Neural cell (in vitro differentiated cells): ENCODE results near the gene ANKS1A. TPM values are rescaled to one million over a fixed set of nuclear protein-coding genes. Genes with fewer than 3 reads are reported as not detected.
"Not testable (repeated sequence)": the region's sequence is repeated elsewhere in the genome, so short reads cannot be mapped to it uniquely, and the experiment has no call there.

ENCODE experiments used
- H2AFZ ChIP-seq: fragments of 200-600, 300-800 bp; sonication (generic), shearing (Covaris generic); 2 replicates; pipeline ENCODE4 v1.6.0; 2014; ENCODE audit warnings: low read depth, mild to moderate bottlenecking, antibody characterized with exemption, low read length, moderate library complexity
- H3F3A ChIP-seq: fragments of 200-600 bp; shearing (Covaris generic); 2 replicates; pipeline ENCODE4 v1.6.1; 2016; ENCODE audit warnings: mild to moderate bottlenecking, moderate library complexity, mixed read lengths, antibody characterized with exemption, low read length; ENCODE audit not compliant: insufficient read depth, poor library complexity, severe bottlenecking
- H3K27ac ChIP-seq: fragments of 200-600, 300-800 bp; sonication (generic), shearing (Covaris generic); 2 replicates; pipeline ENCODE4 v1.5.1; 2014; ENCODE audit warnings: mild to moderate bottlenecking, low read length, moderate library complexity
- H3K27me3 ChIP-seq: fragments of 300-800, 200-600 bp; sonication (generic), shearing (Covaris generic); 2 replicates; pipeline ENCODE4 v1.6.0; 2014; ENCODE audit warnings: mild to moderate bottlenecking, low read depth, low read length, moderate library complexity; ENCODE audit not compliant: insufficient read depth
- H3K36me3 ChIP-seq: fragments of 300-800, 200-600 bp; sonication (generic), shearing (Covaris generic); 2 replicates; pipeline ENCODE4 v1.5.1; 2014; ENCODE audit warnings: mild to moderate bottlenecking, antibody characterized with exemption, low read length, moderate library complexity; ENCODE audit not compliant: insufficient read depth
- H3K4me2 ChIP-seq: fragments of 300-800, 200-600 bp; sonication (generic), shearing (Covaris generic); 2 replicates; pipeline ENCODE4 v1.6.0; 2014; ENCODE audit warnings: mild to moderate bottlenecking, low read length
- H3K4me3 ChIP-seq: fragments of 300-800, 200-600 bp; sonication (generic), shearing (Covaris generic); 2 replicates; pipeline ENCODE4 v1.5.1; 2014; ENCODE audit warnings: mild to moderate bottlenecking, low read length, moderate library complexity
- H3K79me2 ChIP-seq: fragments of 200-600 bp; shearing (Covaris generic); replicated peaks from 2 replicates; pipeline ENCODE4 v1.6.0; 2014; ENCODE audit warnings: mild to moderate bottlenecking, low read length, moderate library complexity; ENCODE audit not compliant: insufficient read depth
- H3K9ac ChIP-seq: fragments of 300-800, 200-600 bp; sonication (generic), shearing (Covaris generic); 2 replicates; pipeline ENCODE4 v1.6.1; 2016; ENCODE audit warnings: mild to moderate bottlenecking, low read length, mixed read lengths
- H3K9me2 ChIP-seq: fragments of 200-600 bp; shearing (Covaris generic); 2 replicates; pipeline ENCODE4 v1.6.1; 2016; ENCODE audit warnings: mild to moderate bottlenecking, low read length, mixed read lengths; ENCODE audit not compliant: insufficient read depth
- H3K9me3 ChIP-seq: fragments of 200-600, 300-800 bp; sonication (generic), shearing (Covaris generic); 2 replicates; pipeline ENCODE4 v1.6.1; 2016; ENCODE audit warnings: mild to moderate bottlenecking, mixed run types, low read length, moderate library complexity, mixed read lengths
- H4K20me1 ChIP-seq: fragments of 200-600 bp; shearing (Covaris generic); 2 replicates; pipeline ENCODE4 v1.6.1; 2016; ENCODE audit warnings: mild to moderate bottlenecking, mixed run types; ENCODE audit not compliant: insufficient read depth
- CTCF ChIP-seq: fragments of 450-650 bp; IDR thresholded peaks from 2 replicates; pipeline ENCODE4 v1.5.1; 2014; ENCODE audit warnings: antibody characterized with exemption, mild to moderate bottlenecking, moderate library complexity; ENCODE audit not compliant: poor library complexity, severe bottlenecking
- EP300 ChIP-seq: fragments of 450-650 bp; conservative IDR thresholded peaks from 2 replicates; pipeline ENCODE4 v1.6.1; 2014; ENCODE audit warnings: antibody characterized with exemption, mild to moderate bottlenecking, moderate library complexity; ENCODE audit not compliant: poor library complexity, severe bottlenecking
- EZH2 ChIP-seq: fragments of 200-600, 300-800 bp; shearing (Covaris generic), sonication (generic); IDR thresholded peaks from 2 replicates; pipeline ENCODE4 v1.6.1; 2014; ENCODE audit warnings: antibody characterized with exemption, low read length, borderline replicate concordance, mild to moderate bottlenecking; ENCODE audit not compliant: insufficient read depth, poor library complexity, severe bottlenecking
- MXI1 ChIP-seq: fragments of 450-650 bp; conservative IDR thresholded peaks from 2 replicates; pipeline ENCODE4 v1.6.1; 2014; ENCODE audit warnings: antibody characterized with exemption, mild to moderate bottlenecking; ENCODE audit not compliant: poor library complexity, severe bottlenecking
- POLR2AphosphoS5 ChIP-seq: IDR thresholded peaks from 2 replicates; pipeline ENCODE4 v1.6.1; 2012
- RAD21 ChIP-seq: fragments of 450-650 bp; conservative IDR thresholded peaks from 2 replicates; pipeline ENCODE4 v1.6.1; 2014; ENCODE audit warnings: antibody characterized with exemption, mild to moderate bottlenecking, moderate library complexity
- REST ChIP-seq: IDR thresholded peaks from 2 replicates; pipeline ENCODE4 v1.6.1; 2012; ENCODE audit warnings: borderline replicate concordance
- SMC3 ChIP-seq: fragments of 450-650 bp; conservative IDR thresholded peaks from 2 replicates; pipeline ENCODE4 v1.6.1; 2014; ENCODE audit warnings: antibody characterized with exemption, mild to moderate bottlenecking, moderate library complexity; ENCODE audit not compliant: poor library complexity
- TAF1 ChIP-seq: IDR thresholded peaks from 2 replicates; pipeline ENCODE4 v1.6.1; 2012; ENCODE audit warnings: low read depth
- polyA plus RNA-seq: library from polyadenylated mRNA; depleted of rRNA; stranded (reverse); fragments of >200 nt; gene quantifications from 2 replicates; pipeline ENCODE4 v1.2.3, GENCODE V29; 2014

Gene ANKS1A
- polyA plus RNA-seq, 1 donor from 2014 or later, result 22.6 TPM

GRCh38 chr6:35136185-35136584, 247.1 kb downstream of the ANKS1A start:
- no peak for TF ChIP-seq POLR2AphosphoS5
- TF ChIP-seq MXI1, result no peak
- TF ChIP-seq SMC3, result no peak
- TF ChIP-seq TAF1, result no peak
- TF ChIP-seq RAD21, result no peak
- Histone ChIP-seq H3K9ac (no peak overlapping the region), H4K20me1 (no peaks in the 10 kb centered on the region), H3K36me3 (no peaks in the 10 kb centered on the region), H3K79me2 (no peaks in the 10 kb centered on the region), H3K9me3 (no peaks in the 10 kb centered on the region), H2AFZ (no peak overlapping the region), H3K4me2 (no peak overlapping the region), H3K4me3 (no peak overlapping the region), H3K27me3 (no peaks in the 10 kb centered on the region), H3K27ac (no peak overlapping the region), H3K9me2 (no peaks in the 10 kb centered on the region), H3F3A (no peaks in the 10 kb centered on the region)

- H3K9me2 ChIP-seq, H3K27ac ChIP-seq, H3K4me3 ChIP-seq, H3K27me3 ChIP-seq, H3K9me3 ChIP-seq, H2AFZ ChIP-seq, H4K20me1 ChIP-seq, H3F3A ChIP-seq, H3K79me2 ChIP-seq, H3K36me3 ChIP-seq, H3K9ac ChIP-seq, H3K4me2 ChIP-seq: not testable (repeated sequence)
Measured at GRCh38 chr6:35138191-35138590, 249.1 kb downstream of the ANKS1A start.

- Histone ChIP-seq H3K4me3 (no peak overlapping the region), H3K9me3 (no peaks in the 10 kb centered on the region), H3K27me3 (no peaks in the 10 kb centered on the region), H3K36me3 (no peaks in the 10 kb centered on the region), H2AFZ (no peak overlapping the region), H3K4me2 (no peak overlapping the region), H3F3A (no peaks in the 10 kb centered on the region), H4K20me1 (no peaks in the 10 kb centered on the region), H3K27ac (no peak overlapping the region), H3K9ac (no peak overlapping the region), H3K9me2 (no peaks in the 10 kb centered on the region), H3K79me2 (no peaks in the 10 kb centered on the region)
- no peak for TF ChIP-seq RAD21
- no peak for TF ChIP-seq REST
- no peak for TF ChIP-seq MXI1
- no peak for TF ChIP-seq POLR2AphosphoS5
- no peak for TF ChIP-seq CTCF
- TF ChIP-seq SMC3, result no peak
- no peak for TF ChIP-seq EP300
- no peak for TF ChIP-seq TAF1
- TF ChIP-seq EZH2, result no peak
Measured at GRCh38 chr6:35139470-35139869, 250.4 kb downstream of the ANKS1A start.
